ENCODE results near the gene SLC25A23. TPM values are rescaled to one million over a fixed set of nuclear protein-coding genes. Genes with fewer than 3 reads are reported as not detected.

Gene SLC25A23
- total and polyA plus RNA-seq, 2 of the 8 experiments (the other 6 are each of a cell fraction or from before 2014, with no cell fraction given): 18.0 to 48.1 TPM

GRCh38 chr19:6439743-6440142 is 19.8 kb downstream of the SLC25A23 start:
- H3K9ac ChIP-seq (replicated peaks in 1 of 4; ENCODE audit: extremely low read depth in 1 of 4, low read depth in 3 of 4, low read length in 3 of 4): no peak overlapping the region
- no peak overlapping the region for H2BK20ac ChIP-seq (ENCODE audit: low read length)
- DNase-seq (ENCODE audit: low read depth in 1 of 2, low spot score in 2 of 2) (no peak), FAIRE-seq (no peak)
- no peaks in the 10 kb centered on the region for H3K23me2 ChIP-seq (ENCODE audit: low read depth, low read length)
- H3K27me3 ChIP-seq (replicated peaks in 1 of 4; ENCODE audit: control insufficient read depth in 3 of 4, extremely low read depth in 1 of 4, insufficient read depth in 3 of 4, low read length in 3 of 4): no peaks in the 10 kb centered on the region
- H3K4ac ChIP-seq (replicated peaks; ENCODE audit: insufficient read length, low read depth, low read length): no peak overlapping the region
- H3K56ac ChIP-seq (replicated peaks; ENCODE audit: insufficient read length, low read depth, low read length): no peak overlapping the region
- no peak overlapping the region for H2BK12ac ChIP-seq (ENCODE audit: low read depth, low read length)
- no peak overlapping the region for H4K91ac ChIP-seq (replicated peaks; ENCODE audit: insufficient read length, low read length)
- H3K79me2 ChIP-seq (ENCODE audit: control insufficient read depth in 1 of 2, insufficient read depth in 2 of 2, low read length in 2 of 2): no peaks in the 10 kb centered on the region
- no peak overlapping the region for H2BK15ac ChIP-seq (ENCODE audit: low read length)
- H4K5ac ChIP-seq (ENCODE audit: insufficient read length, low read depth, low read length): no peak overlapping the region
- H2AFZ ChIP-seq (ENCODE audit: low read length): no peak overlapping the region
- no peak overlapping the region for H3K18ac ChIP-seq (ENCODE audit: extremely low read depth, low read length)
- ChIA-PET POLR2A (ENCODE audit: partially characterized antibody) (interaction anchor here (1.8 kb wide), 1 partner anchor 16 kb away, joined by 3 read pairs; no protein-coding TSS in a partner anchor), CTCF (ENCODE audit: partially characterized antibody) (interaction anchor here (1.2 kb wide), 1 partner anchor 12 kb away, joined by 5 read pairs; no protein-coding TSS in a partner anchor)
- no peaks in the 10 kb centered on the region for H3K4me1 ChIP-seq (replicated peaks in 1 of 4; ENCODE audit: control insufficient read depth in 3 of 4, insufficient read depth in 4 of 4, low read length in 3 of 4)
- H3K23ac ChIP-seq (ENCODE audit: insufficient read length): no peak overlapping the region
- H4K20me1 ChIP-seq (replicated peaks in 1 of 2; ENCODE audit: control insufficient read depth in 1 of 2, insufficient read depth in 2 of 2, low read length in 2 of 2): no peaks in the 10 kb centered on the region
- H3K36me3 ChIP-seq (ENCODE audit: control insufficient read depth in 2 of 4, insufficient read depth in 4 of 4, low read length in 3 of 4): no peaks in the 10 kb centered on the region
- H3K79me1 ChIP-seq (ENCODE audit: low read depth, low read length): no peaks in the 10 kb centered on the region
- no peak overlapping the region for H3K4me3 ChIP-seq (ENCODE audit: extremely low read depth in 1 of 4, insufficient read depth in 2 of 4, low read depth in 3 of 4, low read length in 4 of 4)
- H3K4me2 ChIP-seq (ENCODE audit: insufficient read depth in 1 of 2, low read depth in 2 of 2, low read length in 2 of 2): no peak overlapping the region
- H2BK5ac ChIP-seq (ENCODE audit: low read depth, low read length): no peak overlapping the region
- 88% methylated on average over 4 of the region's 4 CpGs; no CpG with 5 or more reads in 1 of the 2 experiments for WGBS, 2 experiments (ENCODE audit: extremely low coverage in 1 of 2, insufficient coverage in 1 of 2, insufficient read length in 1 of 2, insufficient replicate concordance in 2 of 2, low coverage in 1 of 2, low lambda C conversion rate in 2 of 2, missing lambda C conversion rate in 1 of 2)
- H2BK120ac ChIP-seq (replicated peaks; ENCODE audit: low read depth, low read length): no peak overlapping the region
- no peak overlapping the region for H3K27ac ChIP-seq (ENCODE audit: low read depth, low read length)
- no peak overlapping the region for H3K14ac ChIP-seq (ENCODE audit: insufficient read length)
- H4K8ac ChIP-seq (ENCODE audit: extremely low read depth, insufficient read depth, low read length): no peak overlapping the region
- H2AK5ac ChIP-seq (ENCODE audit: low read depth, low read length): no peak overlapping the region
- no peaks in the 10 kb centered on the region for H3K9me3 ChIP-seq (ENCODE audit: insufficient read depth in 2 of 2, low read depth in 1 of 2, low read length in 1 of 2)
- TF ChIP-seq KDM5A (IDR thresholded peaks at IDR 0.05; ENCODE audit: low read length): no peak
- no peak for TF ChIP-seq POLR2AphosphoS5 (IDR thresholded peaks at IDR 0.05; ENCODE audit: low read depth, low read length)
- TF ChIP-seq, protein P1, sequence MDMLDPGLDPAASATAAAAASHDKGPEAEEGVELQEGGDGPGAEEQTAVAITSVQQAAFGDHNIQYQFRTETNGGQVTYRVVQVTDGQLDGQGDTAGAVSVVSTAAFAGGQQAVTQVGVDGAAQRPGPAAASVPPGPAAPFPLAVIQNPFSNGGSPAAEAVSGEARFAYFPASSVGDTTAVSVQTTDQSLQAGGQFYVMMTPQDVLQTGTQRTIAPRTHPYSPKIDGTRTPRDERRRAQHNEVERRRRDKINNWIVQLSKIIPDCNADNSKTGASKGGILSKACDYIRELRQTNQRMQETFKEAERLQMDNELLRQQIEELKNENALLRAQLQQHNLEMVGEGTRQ (IDR thresholded peaks at IDR 0.05; ENCODE audit: low read length): no peak
- no peak for TF ChIP-seq ATF2 (IDR thresholded peaks at IDR 0.05; ENCODE audit: low read length)
- no peak for TF ChIP-seq SIN3A (conservative IDR thresholded peaks at IDR 0.05 in 1 of 2, IDR thresholded peaks at IDR 0.05 in 1 of 2; ENCODE audit: low read depth in 1 of 2, low read length in 2 of 2)
- TF ChIP-seq CBX5 (IDR thresholded peaks at IDR 0.05; ENCODE audit: low read depth, low read length): no peak
- no peak for TF ChIP-seq ATF3 (IDR thresholded peaks at IDR 0.05; ENCODE audit: insufficient read depth, low read depth, low read length)
- no peak for TF ChIP-seq RFX5 (IDR thresholded peaks at IDR 0.05; ENCODE audit: borderline replicate concordance, low read depth, low read length)
- TF ChIP-seq MAX (IDR thresholded peaks at IDR 0.05): no peak
- no peak for TF ChIP-seq POLR2A (IDR thresholded peaks at IDR 0.05; ENCODE audit: control extremely low read depth in 1 of 2, low read depth in 2 of 2, low read length in 2 of 2)
- no peak for TF ChIP-seq CBX8 (IDR thresholded peaks at IDR 0.05; ENCODE audit: borderline replicate concordance, low read depth, low read length)
